Breast epithelium (tissue), 4 donors: ENCODE measurements around the gene DDAH2. TPM values are rescaled to one million over a fixed set of nuclear protein-coding genes. Genes with fewer than 3 reads are reported as not detected.

Experiments
- DNase-seq, 2 donors: peaks; one replicate each; pipeline ENCODE4 v3.0.0-alpha.2; 2019; ENCODE audit warnings: low spot score in 2 of 2
- H3K27ac ChIP-seq, 2 donors: fragments of 200-600 bp; sonication (generic) in 1 of 2; one replicate each; pipeline ENCODE4 v1.5.1; 2016 to 2019; ENCODE audit warnings: mild to moderate bottlenecking in 1 of 2
- H3K27me3 ChIP-seq, 2 donors: fragments of 200-600 bp; sonication (generic) in 1 of 2; one replicate each; pipeline versions ENCODE4 v1.5.1 to v1.6.0; 2017 to 2019; ENCODE audit warnings: control low read depth in 1 of 2, mild to moderate bottlenecking in 1 of 2
- H3K36me3 ChIP-seq: fragments of 200-600 bp; one replicate; pipeline ENCODE4 v1.5.1; 2019
- H3K4me1 ChIP-seq, 2 donors: fragments of 200-600 bp; sonication (generic); one replicate each; pipeline ENCODE4 v1.5.1; 2016 to 2019; ENCODE audit warnings: control low read depth in 1 of 2
- H3K4me3 ChIP-seq, 3 donors: fragments of 200-600 bp; sonication (generic); 1 replicate in 2 of 3; 2 replicates in 1 of 3; pipeline ENCODE4 v1.5.1; 2016 to 2019; ENCODE audit warnings: mild to moderate bottlenecking in 3 of 3, moderate library complexity in 2 of 3
- H3K9me3 ChIP-seq, 2 donors: fragments of 200-600 bp; sonication (generic) in 1 of 2; one replicate each; pipeline ENCODE4 v1.5.1; 2016 to 2019; ENCODE audit warnings: control low read depth in 1 of 2
- CTCF ChIP-seq, 3 donors: fragments of 450-650 bp; IDR thresholded peaks; one replicate each; pipeline ENCODE4 v1.5.1; 2016 to 2017; ENCODE audit warnings: antibody characterized with exemption in 3 of 3, mild to moderate bottlenecking in 3 of 3, moderate library complexity in 3 of 3
- POLR2A ChIP-seq: fragments of 450-650 bp; IDR thresholded peaks from one replicate; pipeline ENCODE4 v1.6.1; 2016; ENCODE audit warnings: antibody characterized with exemption, mild to moderate bottlenecking, moderate library complexity
- POLR2AphosphoS5 ChIP-seq, 3 donors: sonication (generic); formaldehyde crosslinking; IDR thresholded peaks; one replicate each; pipeline ENCODE4 v1.6.1; 2017; ENCODE audit warnings: antibody characterized with exemption in 3 of 3
- intact Hi-C: fragments of 100-400 bp; cut with DNase I; formaldehyde crosslinking; loops from one replicate; pipeline ENCODE4 v1.15.1; 2023; ENCODE audit warnings: low total_unique reads
- total RNA-seq, 3 donors: library from RNA; depleted of rRNA; stranded (reverse); fragments of >200 nt; gene quantifications; one replicate each; pipeline ENCODE4 v1.1.0, GENCODE V29; 2016

The DDAH2 gene
- total RNA-seq, 3 donors from 2014 or later: 100.0 to 212 (median 115) TPM

- no peaks in the 10 kb centered on the region for H3K9me3 ChIP-seq
- H3K4me1 ChIP-seq: no peaks in the 10 kb centered on the region
- DNase-seq: no peak
- no peak for TF ChIP-seq CTCF (IDR thresholded peaks at IDR 0.05)
- no peak for TF ChIP-seq POLR2AphosphoS5 (IDR thresholded peaks at IDR 0.05)
- no peak for TF ChIP-seq POLR2A
- H3K27me3 ChIP-seq: no peaks in the 10 kb centered on the region
- H3K36me3 ChIP-seq: peaks cover 8% of the 10 kb centered on the region
- no peak overlapping the region for H3K4me3 ChIP-seq
- intact Hi-C loops: loop anchor here (5.0 kb wide), 1 partner anchor 154 kb away; no protein-coding TSS in a partner anchor
- H3K27ac ChIP-seq: no peak overlapping the region
Measured at GRCh38 chr6:31683591-31683990, 45.5 kb downstream of the DDAH2 start.

GRCh38 chr6:31681135-31681671, 47.9 kb downstream of the DDAH2 start:
- Histone ChIP-seq H3K4me1 (no peaks in the 10 kb centered on the region), H3K36me3 (no peaks in the 10 kb centered on the region), H3K27ac (peak overlapping the region; percentile 73 to 79), H3K9me3 (no peaks in the 10 kb centered on the region), H3K27me3 (no peaks in the 10 kb centered on the region), H3K4me3 (peak overlapping the region; percentile 45 to 75 (median 58))
- TF ChIP-seq CTCF (IDR thresholded peaks at IDR 0.05): no peak
- TF ChIP-seq POLR2A: no peak
- TF ChIP-seq POLR2AphosphoS5 (IDR thresholded peaks at IDR 0.05): no peak
- intact Hi-C loops: loop anchor here (5.0 kb wide), 1 partner anchor 156 kb away; no protein-coding TSS in a partner anchor
- DNase-seq: no peak

- DNase-seq: peak; percentile 83 to 87
Measured at GRCh38 chr6:31680226-31681134, 48.6 kb downstream of the DDAH2 start, which contains the start of gene LY6G5C. Gene LY6G5C, minus strand, starts transcription at chr6:31681067. Its CDS starts 694 bp downstream, at chr6:31680373.

GRCh38 chr6:31677955-31678354, 51.1 kb downstream of the DDAH2 start:
- DNase-seq: no peak
- H3K27ac ChIP-seq: no peak overlapping the region
- H3K9me3 ChIP-seq: no peaks in the 10 kb centered on the region
- no peaks in the 10 kb centered on the region for H3K27me3 ChIP-seq
- H3K4me3 ChIP-seq: no peak overlapping the region
- intact Hi-C loops: no loop called here
- no peaks in the 10 kb centered on the region for H3K4me1 ChIP-seq
- no peaks in the 10 kb centered on the region for H3K36me3 ChIP-seq
- TF ChIP-seq POLR2AphosphoS5 (IDR thresholded peaks at IDR 0.05): no peak
- no peak for TF ChIP-seq POLR2A
- TF ChIP-seq CTCF (IDR thresholded peaks at IDR 0.05): no peak

More at GRCh38 chr6:31680226-31681134, 48.6 kb downstream of the DDAH2 start, which contains the start of gene LY6G5C:
- no peaks in the 10 kb centered on the region for H3K9me3 ChIP-seq
- TF ChIP-seq POLR2A: no peak
- peak; percentile 46 to 66 (median 66) for TF ChIP-seq POLR2AphosphoS5 (IDR thresholded peaks at IDR 0.05)
- TF ChIP-seq CTCF (IDR thresholded peaks at IDR 0.05): peak; percentile 47 to 81 (median 76)
- H3K4me1 ChIP-seq: no peaks in the 10 kb centered on the region
- H3K36me3 ChIP-seq: no peaks in the 10 kb centered on the region
- H3K4me3 ChIP-seq: peak within 1 kb of the TSS; percentile 45 to 75 (median 58)
- no peaks in the 10 kb centered on the region for H3K27me3 ChIP-seq
- H3K27ac ChIP-seq: peak within 1 kb of the TSS; percentile 73 to 79
- intact Hi-C loops: loop anchor here (5.0 kb wide), 1 partner anchor 157 kb away; no protein-coding TSS in a partner anchor

Other genes starting within 250 kb of the DDAH2 start
- gene MICB, start 231.2 kb downstream of the DDAH2 start, total RNA-seq: 1 to 10 TPM; 2.9 to 4.6 (median 4.0) TPM
- not detected for gene MCCD1, start 200.3 kb downstream of the DDAH2 start, total RNA-seq
- gene DDX39B, start 187.3 kb downstream of the DDAH2 start, total RNA-seq: 100 to 1,000 TPM; 315 to 336 (median 334) TPM
- 1 to 10 TPM in 2 of 3 donors, under 1 TPM in 1; 0.44 to 1.8 (median 1.6) TPM for gene ATP6V1G2, start 182.7 kb downstream of the DDAH2 start, total RNA-seq
- gene NFKBIL1, start 181.7 kb downstream of the DDAH2 start, total RNA-seq: 10 to 100 TPM; 22.3 to 34.7 (median 26.5) TPM
- under 1 TPM in 1 of 3 donors, not detected in 2; 0.29 TPM for gene LTA, start 157.0 kb downstream of the DDAH2 start, total RNA-seq
- gene TNF, start 153.7 kb downstream of the DDAH2 start, total RNA-seq: under 1 TPM in 2 of 3 donors, not detected in 1; 0.33 to 0.73 TPM
- gene LTB, start 146.9 kb downstream of the DDAH2 start, total RNA-seq: 1 to 10 TPM in 1 of 3 donors, under 1 TPM in 1, not detected in 1; 0.96 to 1.0 TPM
- 10 to 100 TPM in 1 of 3 donors, 1 to 10 TPM in 2; 8.8 to 10.7 (median 9.8) TPM for gene LST1, start 143.0 kb downstream of the DDAH2 start, total RNA-seq
- not detected for gene NCR3, start 136.3 kb downstream of the DDAH2 start, total RNA-seq
- gene AIF1, start 114.1 kb downstream of the DDAH2 start, total RNA-seq: 10 to 100 TPM; 26.9 to 54.1 (median 28.2) TPM
- gene PRRC2A, start 108.6 kb downstream of the DDAH2 start, total RNA-seq: 10 to 100 TPM; 42.7 to 57.2 (median 57.0) TPM
- gene BAG6, start 76.6 kb downstream of the DDAH2 start, total RNA-seq: 100 to 1,000 TPM; 154 to 170 (median 157) TPM
- 1 to 10 TPM; 1.3 to 4.8 (median 4.6) TPM for gene APOM, start 73.4 kb downstream of the DDAH2 start, total RNA-seq
- gene C6orf47, start 68.5 kb downstream of the DDAH2 start, total RNA-seq: 10 to 100 TPM; 20.3 to 27.4 (median 24.8) TPM
- gene GPANK1, start 64.3 kb downstream of the DDAH2 start, total RNA-seq: 10 to 100 TPM; 16.2 to 22.2 (median 20.0) TPM
- gene CSNK2B, start 63.2 kb downstream of the DDAH2 start, total RNA-seq: 100 to 1,000 TPM; 135 to 180 (median 178) TPM
- gene LY6G5B, start 59.3 kb downstream of the DDAH2 start, total RNA-seq: 10 to 100 TPM in 1 of 3 donors, 1 to 10 TPM in 2; 6.2 to 12.7 (median 8.5) TPM
- 1 to 10 TPM in 1 of 3 donors, under 1 TPM in 2; 0.33 to 1.9 (median 0.64) TPM for gene LY6G5C, start 48.2 kb downstream of the DDAH2 start, total RNA-seq
- 10 to 100 TPM; 42.6 to 62.6 (median 50.5) TPM for gene ABHD16A, start 26.0 kb downstream of the DDAH2 start, total RNA-seq
- not detected for gene LY6G6F, start 22.4 kb downstream of the DDAH2 start, total RNA-seq
- gene LY6G6D, start 14.0 kb downstream of the DDAH2 start, total RNA-seq: not detected
- gene LY6G6C, start 7.6 kb downstream of the DDAH2 start, total RNA-seq: not detected
- under 1 TPM in 1 of 3 donors, not detected in 2; 0.16 TPM for gene MPIG6B, start 5.9 kb downstream of the DDAH2 start, total RNA-seq
- 100 to 1,000 TPM; 266 to 325 (median 318) TPM for gene CLIC1, start 7.2 kb upstream of the DDAH2 start, total RNA-seq
- gene MSH5, start 10.7 kb upstream of the DDAH2 start, total RNA-seq: 10 to 100 TPM in 1 of 3 donors, 1 to 10 TPM in 2; 7.9 to 13.4 (median 8.0) TPM
- 1 to 10 TPM in 2 of 3 donors, not detected in 1; 1.6 to 2.0 TPM for gene SAPCD1, start 33.4 kb upstream of the DDAH2 start, total RNA-seq
- gene VWA7, start 48.0 kb upstream of the DDAH2 start, total RNA-seq: 1 to 10 TPM in 1 of 3 donors, under 1 TPM in 1, not detected in 1; under 0.01 to 1.6 TPM
- 10 to 100 TPM; 19.2 to 35.4 (median 26.2) TPM for gene VARS1, start 66.5 kb upstream of the DDAH2 start, total RNA-seq
- gene LSM2, start 77.7 kb upstream of the DDAH2 start, total RNA-seq: 10 to 100 TPM; 28.7 to 39.7 (median 32.6) TPM
- gene HSPA1L, start 86.0 kb upstream of the DDAH2 start, total RNA-seq: 1 to 10 TPM; 1.3 to 1.9 (median 1.6) TPM
- 100 to 1,000 TPM; 136 to 459 (median 202) TPM for gene HSPA1A, start 86.2 kb upstream of the DDAH2 start, total RNA-seq
- 100 to 1,000 TPM; 113 to 376 (median 232) TPM for gene HSPA1B, start 98.4 kb upstream of the DDAH2 start, total RNA-seq
- 10 to 100 TPM; 44.6 to 57.3 (median 48.9) TPM for gene NEU1, start 133.5 kb upstream of the DDAH2 start, total RNA-seq
- gene SLC44A4, start 149.7 kb upstream of the DDAH2 start, total RNA-seq: 10 to 100 TPM in 2 of 3 donors, under 1 TPM in 1; 0.32 to 35.4 (median 10.5) TPM
- 10 to 100 TPM; 34.6 to 37.5 (median 37.0) TPM for gene EHMT2, start 168.4 kb upstream of the DDAH2 start, total RNA-seq
- gene ZBTB12, start 172.8 kb upstream of the DDAH2 start, total RNA-seq: 1 to 10 TPM in 2 of 3 donors, under 1 TPM in 1; 0.64 to 3.3 (median 1.9) TPM
- 10 to 100 TPM; 10.2 to 54.2 (median 15.4) TPM for gene C2, start 198.4 kb upstream of the DDAH2 start, total RNA-seq
- 100 to 1,000 TPM in 2 of 3 donors, 10 to 100 TPM in 1; 36.3 to 177 (median 130) TPM for gene CFB, start 216.8 kb upstream of the DDAH2 start, total RNA-seq
- gene NELFE, start 229.7 kb upstream of the DDAH2 start, total RNA-seq: 10 to 100 TPM; 77.3 to 92.7 (median 90.1) TPM
- gene SKIC2, start 229.9 kb upstream of the DDAH2 start, total RNA-seq: 10 to 100 TPM; 30.7 to 46.5 (median 43.9) TPM
- 10 to 100 TPM; 12.0 to 28.4 (median 22.0) TPM for gene DXO, start 242.8 kb upstream of the DDAH2 start, total RNA-seq